Activated naive CD8-positive, alpha-beta T cell treated with anti-CD3 and anti-CD28 coated beads, Interleukin-2, amount 10 ng/mL, durations not matched to agents 7 days and 5 days (primary cell): ENCODE results near the gene MCM3AP. TPM values are rescaled to one million over a fixed set of nuclear protein-coding genes. Genes with fewer than 3 reads are reported as not detected.

Experiments used
- ATAC-seq: fragments of 150-1000 bp; cut with Tn5 transposase; one replicate; pipeline ENCODE4 v1.10.0; 2021; ENCODE audit warnings: low read depth, moderate library complexity
- POLR2A ChIA-PET: fragments of 350-600 bp; sonication (Branson Sonifier 250); formaldehyde crosslinking; loops from one replicate; lab custom pipeline; 2021; ENCODE audit warnings: antibody characterized with exemption; lab: Charles Lee
- DNase-seq: peaks from one replicate; pipeline ENCODE4 v3.0.0; 2021
- H3K27ac Mint-ChIP-seq: one replicate; pipeline ENCODE4 v1.8.0; 2022; ENCODE audit warnings: mild to moderate bottlenecking, mixed read lengths
- H3K27me3 Mint-ChIP-seq: one replicate; pipeline ENCODE4 v1.8.0; 2022; ENCODE audit warnings: mild to moderate bottlenecking, moderate library complexity, mixed read lengths
- H3K36me3 Mint-ChIP-seq: one replicate; pipeline ENCODE4 v1.8.0; 2021; ENCODE audit warnings: mild to moderate bottlenecking, mixed read lengths
- H3K4me1 Mint-ChIP-seq: one replicate; pipeline ENCODE4 v1.8.0; 2021; ENCODE audit warnings: mixed read lengths
- H3K4me3 Mint-ChIP-seq: one replicate; pipeline ENCODE4 v1.8.0; 2022; ENCODE audit warnings: mild to moderate bottlenecking, moderate library complexity, mixed read lengths
- H3K9me3 Mint-ChIP-seq: one replicate; pipeline ENCODE4 v1.8.0; 2021; ENCODE audit warnings: mixed read lengths
- total RNA-seq, 2 experiments: library from RNA; stranded (reverse); gene quantifications; one replicate each; pipeline ENCODE4 v1.2.3, GENCODE V29; 2021

Gene MCM3AP
- total RNA-seq, 2 experiments from 2014 or later = 130 to 150 TPM

DNA sequence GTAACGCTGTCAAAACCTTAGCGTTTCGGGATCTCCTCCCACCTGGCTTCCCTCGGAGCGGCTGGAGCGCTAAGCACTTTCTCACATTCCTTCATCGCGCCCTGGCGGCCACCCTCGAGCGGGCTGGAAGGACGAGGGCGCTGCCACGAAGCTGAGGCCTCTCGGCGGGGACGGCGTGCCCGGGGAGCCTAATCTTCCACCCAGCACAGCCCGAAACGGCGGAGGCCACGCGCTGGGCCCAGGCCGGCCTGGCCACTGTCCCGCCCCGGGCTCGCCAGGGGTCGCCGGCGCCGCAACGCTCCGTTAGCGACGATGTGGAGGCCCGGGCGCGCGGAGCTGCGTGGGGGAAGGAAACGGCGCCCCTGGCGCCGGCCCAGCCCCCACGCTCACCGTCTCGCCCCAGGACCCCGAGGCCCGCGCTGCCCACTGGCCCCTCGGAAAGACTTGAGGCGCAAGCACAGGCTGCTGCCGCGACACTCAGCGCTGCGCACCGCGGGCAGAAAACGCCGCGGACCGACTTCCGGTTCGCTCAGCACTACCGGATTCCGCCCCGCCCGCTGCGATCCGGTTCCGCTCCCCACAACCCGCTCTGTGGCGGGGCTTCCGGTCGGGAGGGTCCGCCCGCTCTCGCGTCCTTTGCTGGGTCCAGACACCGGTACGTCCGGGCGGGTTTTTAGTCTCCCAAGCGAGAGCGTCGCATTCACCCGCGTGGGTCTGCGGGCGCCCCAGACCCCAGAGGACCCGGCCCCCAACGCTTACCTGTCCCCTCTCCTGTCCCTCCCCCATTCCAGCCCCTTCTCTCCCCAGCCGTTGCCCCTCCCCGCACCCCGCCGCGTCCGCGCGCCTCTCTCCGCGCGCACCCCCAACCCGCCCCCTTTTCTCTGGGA, 593 bp upstream of the MCM3AP start, which contains the start of gene YBEY:
YBEY (plus strand) TSS at position 582 of the 887 bp plus-strand sequence. CDS start 572 bp downstream, outside the sequence.
- peaks cover 36% of the 10 kb centered on the region for H3K4me1 Mint-ChIP-seq
- ATAC-seq = peak; percentile 84
- POLR2A ChIA-PET = interaction anchor here (2.9 kb wide), 1 partner anchor 37 kb away, joined by 14 read pairs; no protein-coding TSS in a partner anchor
- H3K9me3 Mint-ChIP-seq = no peaks in the 10 kb centered on the region
- peak within 1 kb of the TSS; percentile 97 for H3K27ac Mint-ChIP-seq
- peak; percentile 93 for DNase-seq
- peaks cover 26% of the 10 kb centered on the region for H3K36me3 Mint-ChIP-seq
- no peaks in the 10 kb centered on the region for H3K27me3 Mint-ChIP-seq
- H3K4me3 Mint-ChIP-seq = peak within 1 kb of the TSS; percentile 98

DNA sequence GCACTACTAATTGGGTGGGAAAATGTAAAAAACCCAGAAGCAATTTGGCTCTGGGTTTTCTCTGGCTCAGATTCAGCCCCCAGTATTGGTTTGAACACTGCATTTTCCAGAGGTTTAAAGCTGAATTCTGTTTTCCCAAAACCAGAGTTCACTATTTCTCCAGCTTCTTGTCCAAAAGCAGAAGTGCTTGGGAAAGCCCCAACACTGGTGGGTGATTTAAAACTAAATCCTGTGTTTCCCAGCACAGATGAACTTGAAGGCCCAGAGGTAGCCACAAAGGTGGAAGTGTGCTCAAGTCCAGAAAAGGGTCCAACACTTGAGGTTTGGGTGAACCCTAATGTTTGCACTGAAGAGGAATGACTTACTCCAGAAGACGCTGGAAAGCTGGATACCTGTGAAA, 678 bp downstream of the MCM3AP start:
- Mint-ChIP-seq H3K36me3 (peaks cover 30% of the 10 kb centered on the region), H3K4me3 (peak overlapping the region; percentile 98), H3K27ac (peak overlapping the region; percentile 92), H3K27me3 (no peaks in the 10 kb centered on the region), H3K4me1 (peaks cover 34% of the 10 kb centered on the region), H3K9me3 (no peaks in the 10 kb centered on the region)
- POLR2A ChIA-PET = interaction anchor here (0.7 to 2.9 kb wide), 4 partner anchors 10 to 47 kb away, joined by 3 to 14 read pairs (median 4); no protein-coding TSS in a partner anchor
- DNase-seq (no peak), ATAC-seq (no peak)

DNA sequence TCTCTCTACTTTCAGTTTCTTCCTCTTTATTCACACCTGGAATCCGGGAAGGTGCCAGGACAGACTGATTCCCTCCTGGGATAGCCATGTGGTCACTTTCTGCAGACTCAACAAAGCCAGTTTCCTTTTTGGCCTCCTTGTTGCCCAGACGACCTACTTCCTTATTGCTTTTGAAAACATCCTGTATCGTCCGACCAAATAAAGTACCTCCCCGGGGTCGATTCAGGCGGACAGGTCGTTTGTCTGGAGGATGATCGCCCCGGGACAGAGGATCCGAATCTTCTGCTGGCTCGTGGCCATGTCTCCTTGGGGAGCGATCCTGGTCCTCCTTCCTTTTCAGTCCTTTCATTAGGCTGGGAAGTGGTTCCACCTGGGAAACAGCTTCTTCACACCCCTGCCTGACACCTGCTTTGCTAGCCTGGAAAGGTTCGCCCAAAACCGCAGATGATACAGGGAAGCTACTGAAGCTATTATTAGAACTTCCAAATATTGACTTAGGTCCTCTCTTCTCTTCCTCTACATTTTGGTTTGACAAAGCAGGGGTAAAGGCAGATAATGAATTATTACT, 1.2 kb downstream of the MCM3AP start:
- Mint-ChIP-seq H3K27me3 (no peaks in the 10 kb centered on the region), H3K4me3 (peak overlapping the region; percentile 98), H3K4me1 (peaks cover 34% of the 10 kb centered on the region), H3K36me3 (peaks cover 33% of the 10 kb centered on the region), H3K27ac (peak overlapping the region; percentile 83), H3K9me3 (no peaks in the 10 kb centered on the region)
- POLR2A ChIA-PET = interaction anchor here (0.8 to 2.9 kb wide), 3 partner anchors 11 to 38 kb away, joined by 3 to 14 read pairs (median 3); no protein-coding TSS in a partner anchor
- ATAC-seq (no peak), DNase-seq (no peak)

DNA sequence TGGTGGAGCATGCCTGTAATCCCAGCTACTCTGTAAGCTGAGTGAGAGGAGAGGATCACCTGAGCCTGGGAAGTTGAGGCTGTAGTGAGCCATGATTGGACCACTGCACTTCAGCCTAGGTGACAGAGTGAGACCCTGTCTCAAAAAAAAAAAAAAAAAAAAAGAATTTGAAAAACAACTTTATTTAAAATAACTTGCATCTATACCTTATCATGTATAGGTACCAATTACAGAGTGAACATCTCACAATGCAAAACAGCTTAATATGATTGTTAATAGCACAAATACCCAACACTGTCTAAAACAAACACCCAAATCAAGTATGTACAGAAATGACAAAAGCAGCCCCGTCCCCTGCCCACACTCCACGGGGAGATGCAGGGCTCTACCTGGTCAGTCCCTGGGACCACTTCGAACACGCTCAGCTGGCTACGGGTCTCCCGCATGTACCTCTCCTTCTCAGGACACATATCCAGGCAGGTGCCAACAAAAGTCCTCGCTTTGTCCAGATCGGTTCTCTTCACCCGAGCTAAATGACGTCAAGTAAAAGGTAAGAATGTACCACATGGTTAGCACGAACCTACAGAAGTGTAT, 10.5 kb downstream of the MCM3AP start:
- H3K27ac Mint-ChIP-seq = no peak overlapping the region
- no peak overlapping the region for H3K4me3 Mint-ChIP-seq
- DNase-seq (no peak), ATAC-seq (no peak)
- H3K27me3 Mint-ChIP-seq = no peaks in the 10 kb centered on the region
- H3K36me3 Mint-ChIP-seq = peaks cover 30% of the 10 kb centered on the region
- H3K4me1 Mint-ChIP-seq = peaks cover 2% of the 10 kb centered on the region
- POLR2A ChIA-PET = no interaction called here
- H3K9me3 Mint-ChIP-seq = no peaks in the 10 kb centered on the region

DNA sequence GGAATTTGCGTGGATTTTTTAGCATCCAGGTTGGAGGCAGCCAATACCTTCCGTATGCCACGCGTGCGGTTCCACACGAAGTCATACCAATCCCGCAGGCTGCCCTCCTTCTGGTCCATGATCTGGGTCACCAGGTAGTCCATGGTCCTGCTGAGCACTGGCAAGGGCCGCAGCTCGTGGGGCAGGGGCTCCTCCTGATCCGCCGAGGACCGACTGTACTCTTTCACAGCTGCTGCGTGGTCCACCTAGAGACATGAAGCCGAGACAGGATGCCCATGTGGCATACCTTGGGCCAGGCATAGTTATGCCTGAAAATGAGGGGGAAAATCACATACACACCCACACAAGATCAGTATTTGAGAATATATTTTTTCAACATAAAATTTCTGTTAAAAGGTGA, 12.1 kb downstream of the MCM3AP start:
- Mint-ChIP-seq H3K4me3 (no peak overlapping the region), H3K9me3 (no peaks in the 10 kb centered on the region), H3K4me1 (peaks cover 2% of the 10 kb centered on the region), H3K27ac (no peak overlapping the region), H3K36me3 (peaks cover 26% of the 10 kb centered on the region), H3K27me3 (no peaks in the 10 kb centered on the region)
- DNase-seq = no peak
- POLR2A ChIA-PET = no interaction called here
- ATAC-seq = no peak

DNA sequence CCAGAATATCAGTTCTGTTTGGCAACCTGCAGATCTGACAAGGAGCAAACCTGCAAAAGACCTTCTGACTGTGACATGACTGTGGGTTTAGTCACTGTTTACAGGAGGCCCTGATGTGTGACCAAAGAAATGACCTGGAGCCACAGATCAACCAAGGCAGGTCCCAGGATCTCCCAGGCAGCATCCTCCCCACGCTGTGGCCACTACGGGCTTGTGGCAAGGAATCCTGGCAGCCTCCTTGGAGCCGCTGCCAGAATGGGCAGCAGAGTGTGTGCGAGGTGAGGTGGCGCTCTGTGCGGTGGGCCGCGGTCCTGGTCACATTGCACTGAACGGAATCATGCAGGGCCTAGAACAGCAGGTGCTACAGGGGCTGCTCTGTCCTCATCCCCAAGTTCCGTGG, 15.9 kb downstream of the MCM3AP start:
- Mint-ChIP-seq H3K36me3 (peaks cover 28% of the 10 kb centered on the region), H3K27me3 (no peaks in the 10 kb centered on the region), H3K4me3 (no peak overlapping the region), H3K4me1 (peaks cover 2% of the 10 kb centered on the region), H3K9me3 (no peaks in the 10 kb centered on the region), H3K27ac (no peak overlapping the region)
- POLR2A ChIA-PET = no interaction called here
- no peak for ATAC-seq
- no peak for DNase-seq

DNA sequence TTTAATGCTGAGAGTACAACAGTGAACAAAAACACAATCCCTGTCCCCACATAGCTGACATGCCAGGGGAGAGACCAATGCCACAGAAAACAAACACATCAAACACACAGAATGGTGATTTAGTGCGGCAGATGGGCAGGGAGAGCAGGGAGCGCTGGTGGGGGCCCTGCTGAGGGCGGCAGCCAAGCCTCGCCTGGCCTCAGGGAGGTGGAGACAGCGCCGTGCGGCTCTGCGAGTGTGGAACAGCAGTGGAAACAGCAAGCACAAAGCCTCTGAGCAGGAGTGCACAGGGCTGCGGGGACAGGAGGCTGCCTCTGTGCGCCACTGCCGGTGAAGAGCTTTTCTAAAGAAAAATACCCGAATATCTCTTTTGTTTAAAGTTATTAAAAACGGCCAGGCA, 17.0 kb downstream of the MCM3AP start:
- peaks cover 23% of the 10 kb centered on the region for H3K36me3 Mint-ChIP-seq
- POLR2A ChIA-PET = interaction anchor here (0.6 to 1.1 kb wide), 2 partner anchors 23 to 167 kb away, joined by 3 read pairs; no protein-coding TSS in a partner anchor
- H3K27ac Mint-ChIP-seq = no peak overlapping the region

DNA sequence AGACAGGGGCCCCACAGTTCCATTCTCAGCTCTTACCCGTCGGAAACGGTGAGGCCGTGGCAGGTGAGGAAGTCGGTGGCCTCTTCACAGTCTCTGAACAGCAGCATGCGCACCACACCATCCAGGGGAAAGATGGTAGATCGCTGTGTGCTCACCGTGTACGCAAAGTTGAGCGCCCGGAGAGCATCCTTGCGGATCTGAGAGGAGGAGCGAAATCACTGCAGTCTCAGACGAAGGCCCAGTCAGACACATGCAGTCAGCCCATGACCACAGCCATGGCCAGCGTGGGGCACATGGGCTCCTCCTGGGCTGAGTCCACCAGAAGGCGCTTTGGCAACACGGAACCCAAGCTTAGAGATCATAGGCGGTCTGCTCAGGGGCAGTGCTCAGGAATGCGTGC, 18.5 kb downstream of the MCM3AP start:
- DNase-seq (no peak), ATAC-seq (no peak)
- Mint-ChIP-seq H3K4me3 (no peak overlapping the region), H3K9me3 (no peaks in the 10 kb centered on the region), H3K27me3 (no peaks in the 10 kb centered on the region), H3K27ac (no peak overlapping the region), H3K36me3 (peaks cover 15% of the 10 kb centered on the region), H3K4me1 (no peaks in the 10 kb centered on the region)
- POLR2A ChIA-PET = no interaction called here

More for the DNA sequence above, 17.0 kb downstream of the MCM3AP start:
- H3K4me3 Mint-ChIP-seq = no peak overlapping the region
- H3K9me3 Mint-ChIP-seq = no peaks in the 10 kb centered on the region
- no peaks in the 10 kb centered on the region for H3K27me3 Mint-ChIP-seq
- ATAC-seq (no peak), DNase-seq (no peak)
- H3K4me1 Mint-ChIP-seq = peaks cover 2% of the 10 kb centered on the region

DNA sequence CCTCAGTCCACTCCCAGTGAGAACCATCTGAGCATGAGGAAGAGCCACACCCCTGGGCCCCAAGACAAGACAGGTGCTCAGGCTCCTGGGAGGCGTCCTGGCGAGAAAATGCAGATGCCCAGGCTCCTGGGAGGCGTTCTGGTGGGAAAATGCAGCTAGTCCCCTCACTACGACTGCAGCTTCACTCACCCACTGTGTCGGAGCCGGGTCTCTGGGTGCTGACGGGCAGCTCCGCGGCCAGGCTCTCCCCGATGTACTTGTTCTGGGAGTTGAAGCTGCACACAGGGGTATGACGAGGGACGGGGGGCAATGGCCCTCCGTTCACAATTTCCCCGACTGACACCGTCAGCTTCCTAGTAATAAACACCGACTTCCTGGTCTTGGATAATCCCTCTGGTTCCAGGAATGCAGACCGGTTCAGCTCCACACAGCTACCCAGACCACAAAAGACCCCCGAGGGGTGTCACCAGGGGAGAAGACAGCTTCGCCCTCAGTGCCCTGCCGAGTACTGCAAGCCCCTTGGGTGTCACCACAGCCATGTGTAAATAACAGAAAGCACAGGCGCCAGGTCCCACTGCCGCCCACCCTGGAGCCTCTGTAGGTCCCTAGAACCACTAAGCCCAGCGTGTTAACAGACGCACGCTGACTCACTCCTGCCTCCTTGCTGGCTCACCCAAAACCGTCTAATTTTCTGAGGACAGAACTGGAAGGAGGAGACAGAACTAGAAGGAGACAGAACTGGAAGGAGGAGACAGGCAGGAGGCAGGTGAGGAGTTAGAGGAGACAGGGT, 19.5 kb downstream of the MCM3AP start:
- POLR2A ChIA-PET = interaction anchor here (0.6 to 0.7 kb wide), 2 partner anchors 19 to 368 kb away, joined by 3 to 4 read pairs; no protein-coding TSS in a partner anchor
- peak; percentile 25 for ATAC-seq
- Mint-ChIP-seq H3K27ac (no peak overlapping the region), H3K9me3 (no peaks in the 10 kb centered on the region), H3K4me3 (no peak overlapping the region), H3K27me3 (no peaks in the 10 kb centered on the region), H3K4me1 (no peaks in the 10 kb centered on the region), H3K36me3 (peaks cover 13% of the 10 kb centered on the region)
- DNase-seq = no peak

DNA sequence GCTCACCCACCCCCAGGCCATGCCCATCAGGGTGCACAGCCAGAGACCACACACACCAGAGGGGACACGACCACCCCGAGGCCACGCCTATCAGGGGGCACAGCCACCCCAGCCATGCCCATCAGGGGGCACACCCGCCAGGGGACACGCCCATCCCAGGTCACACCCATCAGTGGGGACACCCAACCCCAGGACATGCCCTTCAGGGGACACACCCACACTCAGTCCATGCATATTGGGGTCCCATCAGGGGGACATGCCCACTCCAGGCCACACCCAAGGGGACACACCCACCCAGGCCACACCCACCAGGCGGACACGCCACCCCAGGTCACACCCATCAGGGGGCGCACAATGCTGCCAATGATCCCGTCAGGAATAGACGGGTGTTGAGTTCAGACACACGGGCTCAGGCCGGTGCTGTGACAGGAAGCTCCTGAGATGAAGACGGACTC, 20.7 kb downstream of the MCM3AP start:
- Mint-ChIP-seq H3K4me3 (no peak overlapping the region), H3K9me3 (no peaks in the 10 kb centered on the region), H3K27ac (no peak overlapping the region), H3K27me3 (no peaks in the 10 kb centered on the region), H3K4me1 (no peaks in the 10 kb centered on the region), H3K36me3 (peaks cover 14% of the 10 kb centered on the region)
- DNase-seq (no peak), ATAC-seq (no peak)
- POLR2A ChIA-PET = no interaction called here

DNA sequence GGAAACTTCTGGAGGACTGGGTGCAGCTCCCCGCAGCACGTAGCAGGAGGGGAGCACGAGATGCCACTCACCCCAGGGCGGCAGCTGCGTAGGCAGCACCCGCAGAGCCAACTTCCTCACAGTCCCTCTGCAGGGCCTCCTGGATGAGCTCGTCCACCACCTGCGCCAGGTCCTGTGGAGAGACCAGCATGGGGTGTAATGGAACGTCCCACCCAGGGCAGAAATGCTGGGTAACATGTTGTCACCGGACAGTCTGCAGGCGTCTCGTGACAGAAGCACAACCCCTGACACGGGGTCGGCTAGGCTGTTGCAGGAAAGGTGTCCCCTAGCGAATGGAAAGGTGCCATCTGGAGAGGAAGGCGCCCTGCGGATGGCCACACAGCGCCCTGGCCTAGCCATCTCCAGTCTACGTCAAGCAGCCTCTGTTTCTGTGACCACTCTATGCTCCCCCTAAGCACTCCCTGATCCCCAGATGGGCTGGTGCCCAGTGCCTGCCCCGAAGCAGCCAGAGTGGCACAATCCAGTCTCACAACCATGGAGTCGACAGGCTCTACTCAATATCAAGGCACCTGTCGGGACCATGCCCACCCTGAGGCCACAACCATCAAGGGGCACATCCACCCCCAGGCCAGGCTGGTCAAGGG, 21.2 kb downstream of the MCM3AP start:
- DNase-seq = no peak
- Mint-ChIP-seq H3K27ac (no peak overlapping the region), H3K4me3 (no peak overlapping the region), H3K27me3 (no peaks in the 10 kb centered on the region), H3K4me1 (no peaks in the 10 kb centered on the region), H3K36me3 (peaks cover 14% of the 10 kb centered on the region), H3K9me3 (no peaks in the 10 kb centered on the region)
- no peak for ATAC-seq
- POLR2A ChIA-PET = no interaction called here

DNA sequence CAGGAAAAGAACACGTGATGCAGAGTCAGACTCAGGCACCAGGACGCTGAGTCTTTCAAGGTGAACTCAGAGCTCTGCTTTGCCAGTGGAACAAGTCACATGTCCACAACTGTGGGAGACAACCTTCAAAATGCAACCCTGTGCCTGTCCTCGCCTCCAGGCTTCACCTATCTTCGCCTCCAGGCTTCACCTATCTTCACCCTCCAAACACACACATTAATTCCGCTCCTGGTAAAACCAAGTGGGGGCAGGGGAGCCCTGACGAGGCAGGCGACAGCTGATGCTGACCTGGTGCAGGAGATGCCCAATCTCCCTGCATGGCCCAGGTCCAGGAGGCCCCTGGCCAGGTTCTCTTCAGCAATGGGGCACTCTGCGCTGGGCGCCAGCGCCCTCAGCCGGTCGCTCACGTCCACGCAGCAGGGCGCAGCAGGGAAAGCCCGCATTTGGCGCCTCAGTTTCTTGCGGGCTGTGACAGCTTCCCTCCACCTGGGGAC, 28.9 kb downstream of the MCM3AP start:
- ATAC-seq (no peak), DNase-seq (no peak)
- H3K4me3 Mint-ChIP-seq = no peak overlapping the region
- no peaks in the 10 kb centered on the region for H3K9me3 Mint-ChIP-seq
- no peak overlapping the region for H3K27ac Mint-ChIP-seq
- no peaks in the 10 kb centered on the region for H3K27me3 Mint-ChIP-seq
- peaks cover 41% of the 10 kb centered on the region for H3K36me3 Mint-ChIP-seq
- POLR2A ChIA-PET = no interaction called here
- H3K4me1 Mint-ChIP-seq = peaks cover 20% of the 10 kb centered on the region
